GM18870 (cell line): ENCODE measurements around the gene PXDN.
"Not testable (repeated sequence)": the region's sequence is repeated elsewhere in the genome, so short reads cannot be mapped to it uniquely, and the experiment has no call there.

Source experiments
- ATAC-seq: cut with Tn5 transposase; IDR thresholded peaks from one replicate; pipeline ENCODE4 v1.9.1; 2021; ENCODE audit warnings: moderate library complexity; ENCODE audit not compliant: unreplicated experiment

The PXDN gene

DNA sequence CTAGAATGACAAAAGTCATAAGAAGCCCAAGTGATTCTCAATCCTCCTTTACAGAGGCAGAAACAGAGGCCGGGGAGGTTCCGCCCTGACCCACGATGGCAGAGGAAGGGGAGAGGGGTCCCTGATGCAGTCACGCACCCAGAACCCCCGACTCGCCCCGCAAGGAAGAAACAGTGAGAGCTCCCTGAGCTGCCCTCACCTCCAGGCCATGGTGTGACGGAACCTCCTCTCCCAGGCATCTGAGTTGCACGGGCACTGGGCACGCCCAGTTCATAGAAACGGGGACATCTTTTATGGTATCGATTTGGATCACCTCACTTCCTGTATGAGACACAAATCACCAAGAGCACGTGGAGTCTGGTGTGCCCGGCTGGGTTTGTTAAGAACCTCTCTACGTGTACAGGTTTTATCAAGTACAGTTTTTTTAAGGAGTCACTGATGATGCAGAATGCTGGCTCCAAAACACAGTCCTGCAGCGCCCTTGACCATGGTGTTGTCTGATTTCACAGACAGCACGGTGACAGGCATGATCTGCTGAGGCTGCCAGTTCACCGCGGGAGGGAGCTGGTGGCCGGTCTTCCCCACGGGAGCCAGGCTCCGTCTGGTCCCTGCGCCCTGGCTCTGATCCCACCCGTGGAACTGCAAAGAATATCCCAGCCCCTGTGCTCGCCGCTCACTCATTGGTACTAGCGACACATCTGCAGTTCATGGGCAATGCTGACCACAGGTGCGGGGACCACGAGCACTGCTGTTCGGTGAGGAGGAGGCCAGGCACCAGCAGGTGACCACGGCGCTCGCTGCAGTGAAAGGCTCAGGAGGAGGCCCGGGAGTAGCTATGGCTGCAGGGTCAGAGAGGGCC lies 35.6 kb downstream of the PXDN start:
- ATAC-seq: no peak

DNA sequence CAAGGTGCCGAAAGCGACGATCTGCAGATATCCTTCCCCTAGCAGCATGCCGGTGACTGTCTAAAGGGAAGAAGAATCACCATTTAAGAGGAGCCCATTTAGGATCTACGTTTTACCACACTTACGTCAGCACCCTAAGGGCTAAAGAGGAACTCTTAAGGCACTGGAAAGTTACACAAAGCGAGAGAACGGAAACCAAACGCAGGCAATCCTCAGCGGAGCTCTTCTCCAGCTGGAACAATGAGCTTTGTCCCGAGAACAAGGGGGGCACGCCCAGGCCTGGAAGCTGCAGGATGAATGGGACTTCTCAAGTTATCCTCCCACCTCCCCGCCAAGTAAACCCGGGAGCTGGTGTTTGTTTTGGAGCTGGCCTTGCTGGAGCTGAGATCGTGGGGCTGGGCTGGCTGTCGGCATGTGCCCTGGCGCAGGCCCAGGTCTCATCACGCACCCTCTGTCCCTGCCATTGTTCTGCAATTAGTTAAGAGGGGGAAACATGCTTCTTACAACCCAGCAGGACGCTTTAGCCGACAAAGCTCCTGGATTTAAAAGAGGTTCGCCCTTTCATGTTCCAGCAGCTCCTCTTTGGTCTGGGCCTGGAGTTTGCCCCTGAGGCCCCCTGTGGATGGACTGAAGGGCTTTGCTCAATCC lies 36.4 kb downstream of the PXDN start:
- ATAC-seq: no peak

DNA sequence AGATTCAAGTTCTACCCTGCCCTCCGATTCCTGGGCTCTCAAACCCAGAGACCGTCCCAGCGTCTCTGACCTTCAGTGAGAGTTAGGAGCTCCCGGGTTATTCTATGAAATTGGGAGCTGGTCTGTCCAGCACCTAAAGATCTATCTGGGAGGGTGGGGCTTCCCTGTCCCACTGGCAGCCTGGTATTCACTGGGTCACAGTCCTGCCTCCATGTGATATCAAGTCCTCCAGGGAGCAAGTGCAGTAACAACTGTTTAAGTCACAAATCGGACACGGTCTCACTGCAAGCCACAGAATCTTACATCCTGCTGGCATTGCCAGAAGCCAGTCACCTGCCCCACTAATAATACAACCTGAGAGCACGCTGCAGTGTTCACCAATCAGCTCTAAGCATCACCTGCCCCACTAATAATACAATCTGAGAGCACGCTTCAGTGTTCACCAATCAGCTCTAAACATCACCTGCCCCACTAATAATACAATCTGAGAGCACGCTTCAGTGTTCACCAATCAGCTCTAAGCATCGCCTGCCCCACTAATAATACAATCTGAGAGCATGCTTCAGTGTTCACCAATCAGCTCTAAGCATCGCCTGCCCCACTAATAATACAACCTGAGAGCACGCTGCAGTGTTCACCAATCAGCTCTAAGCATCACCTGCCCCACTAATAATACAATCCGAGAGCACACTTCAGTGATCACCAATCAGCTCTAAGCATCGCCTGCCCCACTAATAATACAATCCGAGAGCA lies 38.0 kb downstream of the PXDN start:
- not testable (repeated sequence) for ATAC-seq

DNA sequence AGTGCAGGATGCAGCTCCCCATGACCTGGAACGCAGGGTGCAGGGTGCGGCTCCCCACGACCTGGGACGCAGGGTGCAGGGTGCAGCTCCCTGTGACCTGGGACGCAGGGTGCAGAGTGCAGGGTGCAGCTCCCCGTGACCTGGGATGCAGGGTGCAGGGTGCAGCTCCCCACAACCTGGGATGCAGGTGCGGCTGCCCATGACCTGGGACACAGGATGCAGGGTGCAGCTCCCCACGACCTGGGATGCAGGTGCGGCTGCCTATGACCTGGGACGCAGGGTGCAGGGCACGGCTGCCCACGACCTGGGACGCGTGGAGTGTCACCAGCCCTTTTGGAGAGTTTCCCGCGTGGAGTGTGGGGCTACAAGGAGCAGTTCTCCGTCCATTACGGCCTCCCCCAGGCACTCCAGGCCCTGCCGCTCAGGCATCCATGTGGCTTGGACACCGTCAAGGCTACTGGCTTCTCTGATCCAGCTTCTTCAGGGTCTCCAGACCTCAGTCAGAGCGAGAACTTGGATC lies 38.7 kb downstream of the PXDN start:
- no peak for ATAC-seq

DNA sequence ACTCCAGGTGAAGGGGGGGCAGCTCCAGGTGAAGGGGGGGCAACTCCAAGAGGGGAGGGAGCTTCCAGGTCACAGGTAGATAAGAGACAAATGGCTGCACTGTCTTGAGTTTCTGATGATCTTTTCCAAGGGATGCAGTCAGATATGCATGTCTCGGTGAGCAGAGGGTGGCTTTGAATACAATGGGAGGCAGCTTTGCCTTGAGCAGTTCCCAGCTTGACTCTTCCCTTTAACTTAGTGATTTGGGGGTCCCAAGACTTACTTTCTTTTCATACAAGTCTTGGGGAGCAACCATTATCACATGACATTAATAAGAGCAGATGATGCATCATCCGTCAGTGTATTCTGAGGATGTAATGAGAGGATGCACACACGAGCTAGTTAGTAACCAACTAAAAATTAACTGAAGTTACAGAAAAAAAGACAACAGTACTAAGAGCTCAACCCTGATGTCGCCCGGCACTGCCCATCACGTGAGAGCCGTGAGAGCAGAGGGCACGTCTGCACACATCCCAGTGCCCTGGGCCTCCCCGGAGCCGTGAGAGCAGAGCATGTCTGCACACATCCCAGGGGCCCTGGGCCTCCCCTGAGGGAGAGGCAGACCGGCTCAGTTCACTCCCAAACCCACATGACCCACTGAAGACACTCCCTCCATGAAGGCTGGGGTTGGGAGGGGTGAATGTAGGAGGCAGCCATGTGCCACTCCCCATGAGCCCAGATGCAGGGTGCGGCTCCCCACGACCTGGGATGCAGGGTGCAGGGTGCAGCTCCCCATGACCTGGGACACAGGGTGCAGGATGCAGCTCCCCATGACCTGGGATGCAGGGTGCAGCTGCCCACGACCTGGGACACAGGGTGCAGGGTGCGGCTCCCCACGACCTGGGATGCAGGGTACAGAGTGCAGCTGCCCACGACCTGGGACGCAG lies 39.4 kb downstream of the PXDN start:
- no peak for ATAC-seq

DNA sequence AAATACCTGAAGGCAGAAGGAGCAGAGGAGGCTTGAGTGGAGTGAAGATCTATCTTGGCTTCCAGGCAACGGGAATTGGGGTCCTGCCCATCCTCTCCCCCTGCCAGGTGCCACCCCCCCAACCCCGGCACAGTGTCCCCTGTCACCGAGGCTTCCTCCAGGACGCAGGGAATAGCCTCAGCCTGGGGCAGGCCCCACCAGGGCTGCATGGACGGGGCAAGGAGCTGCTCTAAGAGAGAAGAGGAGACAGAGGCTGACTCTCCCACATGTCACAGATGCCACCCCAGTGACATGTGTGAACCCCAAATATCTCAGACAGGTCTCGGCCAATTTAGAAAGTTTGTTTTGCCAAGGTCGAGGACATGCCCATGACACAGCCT lies 42.1 kb downstream of the PXDN start:
- no peak for ATAC-seq

DNA sequence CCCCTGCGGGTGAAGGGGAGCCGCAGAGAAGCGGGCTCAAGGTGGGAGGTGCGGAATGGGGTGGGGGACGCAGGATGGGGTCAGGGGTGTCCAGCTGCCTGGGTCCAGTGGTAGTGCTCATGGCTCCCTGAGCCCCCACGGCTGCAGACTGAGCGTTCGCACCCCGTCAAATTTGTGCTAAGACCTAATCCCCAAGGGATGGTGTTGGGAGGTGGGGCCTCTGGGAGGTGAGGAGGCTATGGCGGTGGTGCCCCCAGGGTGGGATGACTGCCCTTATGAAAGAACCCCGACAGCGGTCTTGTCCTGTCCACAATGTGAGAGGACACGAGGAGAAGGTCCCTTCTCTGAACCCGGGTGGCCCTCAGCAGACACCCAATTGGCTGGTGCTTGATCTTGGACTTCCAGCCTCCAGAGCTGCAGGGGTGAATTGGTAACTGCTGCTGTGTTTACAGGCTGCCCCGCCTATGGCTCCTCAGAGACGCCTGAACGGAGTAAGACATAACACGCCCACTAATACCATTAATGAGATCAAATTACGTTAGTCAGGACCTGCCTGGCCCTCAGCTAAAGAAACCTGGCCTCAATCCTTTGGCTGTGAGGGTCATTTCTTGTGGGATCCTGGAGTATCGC lies 42.6 kb downstream of the PXDN start:
- ATAC-seq: no peak

DNA sequence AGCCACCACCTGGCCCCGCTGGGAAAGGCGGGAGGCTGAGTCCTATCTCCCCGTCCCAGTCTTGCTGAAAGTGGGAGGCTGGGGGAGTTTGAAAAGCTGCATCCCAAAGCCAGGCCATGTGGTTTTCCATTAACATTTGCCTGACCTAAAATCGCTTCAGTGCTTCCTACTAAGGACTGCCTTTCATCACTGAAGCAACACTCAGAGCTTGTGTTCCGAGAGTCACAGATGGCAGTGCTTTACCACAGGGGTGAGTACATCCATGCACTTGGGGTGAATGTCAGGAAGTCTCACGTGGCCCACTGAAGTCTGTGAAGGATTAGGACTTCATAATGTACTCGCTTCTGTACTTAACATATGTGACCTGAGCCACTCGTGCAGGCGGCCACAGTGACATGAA lies 43.3 kb downstream of the PXDN start:
- no peak for ATAC-seq

DNA sequence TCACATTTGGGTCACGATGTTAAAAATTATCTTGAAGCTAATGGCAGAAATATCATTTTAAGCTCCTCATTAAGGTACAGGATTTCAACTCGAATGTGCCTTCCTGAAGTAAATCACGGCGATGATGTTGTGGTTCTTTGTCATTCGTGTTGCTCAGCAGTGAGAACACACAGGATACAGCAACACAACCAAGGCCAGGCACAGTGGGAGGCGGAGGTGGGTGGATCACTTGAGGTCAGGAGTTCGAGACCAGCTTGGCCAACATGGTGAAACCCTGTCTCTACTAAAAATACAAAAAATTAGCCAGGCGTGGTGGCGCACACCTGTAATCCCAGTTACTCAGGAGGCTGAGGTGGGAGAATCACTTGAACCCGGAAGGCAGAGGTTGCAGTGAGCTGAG lies 43.9 kb downstream of the PXDN start:
- not testable (repeated sequence) for ATAC-seq

DNA sequence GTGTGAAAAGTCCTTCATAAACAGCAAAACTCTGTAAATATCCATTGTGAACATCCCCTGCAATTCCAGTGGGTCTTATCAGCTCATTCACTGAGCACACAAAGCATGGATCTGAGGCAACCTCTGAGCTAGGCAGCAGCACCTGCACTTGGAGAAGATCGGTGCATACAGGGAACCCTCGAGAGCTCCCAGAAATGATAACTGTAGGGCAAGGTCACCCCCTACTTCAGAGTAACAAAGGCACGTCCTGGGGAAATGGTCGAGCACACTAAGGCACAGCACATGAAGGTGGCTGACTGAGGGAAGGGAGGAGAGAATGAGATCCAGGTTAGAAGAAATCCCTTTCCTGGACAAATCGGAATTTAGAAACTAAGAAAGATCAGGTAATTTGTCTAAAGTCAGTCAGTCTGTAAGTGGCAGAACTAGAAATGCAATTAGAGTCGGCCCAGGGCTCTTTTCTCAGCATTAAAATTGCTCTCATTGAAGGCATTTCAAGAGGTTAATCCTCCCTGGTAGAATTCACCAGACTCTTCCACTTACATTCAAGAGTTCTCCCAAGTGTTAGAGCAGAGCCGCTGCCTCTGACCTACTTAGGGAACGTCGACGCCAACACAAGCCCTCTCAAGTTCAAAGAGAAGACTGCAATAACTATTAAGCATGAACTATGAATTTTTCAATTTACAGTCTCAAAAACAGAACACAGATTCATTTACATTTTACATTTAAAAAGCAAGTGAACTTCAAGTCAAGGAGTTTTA lies 45.9 kb downstream of the PXDN start:
- no peak for ATAC-seq

DNA sequence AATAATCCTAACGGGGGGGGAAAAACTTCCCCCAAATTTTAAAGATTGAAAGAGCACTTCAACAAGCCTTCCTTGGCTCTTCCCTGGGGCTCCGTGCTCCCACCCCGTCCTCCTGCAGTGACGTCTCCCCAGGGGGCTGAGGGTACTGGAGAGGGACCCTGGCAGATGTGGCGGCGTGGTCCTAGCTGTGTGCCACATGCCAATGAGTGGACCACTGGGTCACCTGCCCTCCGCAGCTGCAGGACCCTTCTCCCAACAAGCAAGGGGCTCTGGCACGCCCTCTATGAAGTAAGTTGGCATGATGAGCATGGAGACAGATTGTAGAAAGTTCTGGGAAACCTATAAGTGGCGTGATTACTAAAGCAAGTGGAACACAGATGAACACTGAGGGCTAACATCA lies 46.7 kb downstream of the PXDN start:
- ATAC-seq: no peak

DNA sequence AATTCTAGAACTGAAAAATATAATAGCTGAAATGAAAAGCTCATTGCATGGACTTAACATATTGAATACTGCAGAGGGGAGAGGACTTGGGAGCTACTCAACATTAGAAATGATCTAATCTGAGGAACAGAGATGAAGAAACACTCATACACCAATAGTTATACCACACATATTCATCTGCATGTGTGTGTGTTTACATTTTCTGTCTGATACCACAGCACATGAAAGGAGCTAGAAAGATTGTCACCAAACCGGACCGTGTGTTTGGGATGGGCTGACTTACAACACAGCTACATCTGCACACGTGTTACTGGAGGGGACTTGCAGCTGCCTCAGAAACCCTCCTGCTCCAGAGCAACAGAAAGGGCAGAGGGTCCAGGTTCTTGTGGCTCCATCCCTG lies 47.8 kb downstream of the PXDN start:
- ATAC-seq: no peak

DNA sequence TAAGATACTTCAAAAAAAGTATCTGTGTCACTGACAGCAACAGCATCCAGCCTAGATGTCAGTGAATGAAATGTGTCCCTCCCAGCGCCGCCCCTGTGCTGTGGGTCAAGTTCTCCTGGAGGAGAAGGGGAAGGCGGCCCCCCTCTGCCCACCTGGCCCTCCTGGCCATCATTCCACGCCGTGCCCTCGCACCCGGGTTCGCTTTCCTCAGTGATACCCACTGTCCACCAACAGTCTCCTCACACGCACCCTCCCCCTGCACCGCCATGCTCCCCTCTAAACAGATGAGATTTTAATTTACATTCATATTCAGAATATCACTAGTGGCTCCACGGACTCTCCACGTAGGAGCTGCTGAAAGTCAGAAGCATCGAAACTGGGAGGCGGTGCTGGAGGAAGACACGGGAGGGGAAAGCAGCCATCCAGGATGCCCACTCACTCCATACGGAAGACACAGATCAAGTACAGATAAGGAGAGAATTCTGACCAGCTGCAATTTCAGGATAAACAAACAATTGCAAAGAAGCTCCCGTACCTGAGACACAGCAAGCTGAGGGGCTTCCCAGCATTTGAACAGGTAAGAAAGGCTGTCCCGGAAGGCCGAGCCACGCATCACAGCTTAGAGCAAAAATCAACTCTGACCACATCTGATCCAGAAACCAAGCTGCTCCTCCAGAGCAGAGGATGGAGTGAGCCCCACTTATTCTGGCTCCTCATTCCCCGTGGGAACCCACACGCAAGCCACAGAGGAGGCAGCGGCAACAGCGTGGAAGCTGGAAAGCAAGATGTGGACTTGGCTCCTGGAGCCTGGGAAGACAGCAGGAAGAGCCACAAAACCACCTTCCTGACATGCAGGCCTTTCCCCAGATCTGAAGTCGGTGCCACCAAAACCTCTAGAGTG lies 49.7 kb downstream of the PXDN start:
- no peak for ATAC-seq

DNA sequence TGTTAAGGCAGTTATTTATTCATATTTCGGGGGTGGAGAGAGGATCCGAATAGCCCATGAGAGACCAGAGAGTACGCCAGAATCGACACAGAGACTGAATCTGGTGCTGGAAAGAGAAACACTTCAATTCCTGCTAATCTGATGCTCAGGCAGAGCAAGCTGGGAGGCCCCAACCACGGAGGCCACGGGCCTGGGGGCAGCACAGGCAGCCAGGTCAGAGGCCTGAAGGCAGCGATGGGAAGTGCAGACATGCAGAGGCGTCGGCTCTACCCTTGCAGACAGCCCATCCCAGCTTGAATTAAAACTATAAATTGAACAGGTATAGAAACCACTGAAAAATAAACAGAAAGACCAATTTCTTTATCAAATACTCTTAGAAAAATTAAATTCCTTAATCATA lies 50.6 kb downstream of the PXDN start:
- ATAC-seq: no peak

DNA sequence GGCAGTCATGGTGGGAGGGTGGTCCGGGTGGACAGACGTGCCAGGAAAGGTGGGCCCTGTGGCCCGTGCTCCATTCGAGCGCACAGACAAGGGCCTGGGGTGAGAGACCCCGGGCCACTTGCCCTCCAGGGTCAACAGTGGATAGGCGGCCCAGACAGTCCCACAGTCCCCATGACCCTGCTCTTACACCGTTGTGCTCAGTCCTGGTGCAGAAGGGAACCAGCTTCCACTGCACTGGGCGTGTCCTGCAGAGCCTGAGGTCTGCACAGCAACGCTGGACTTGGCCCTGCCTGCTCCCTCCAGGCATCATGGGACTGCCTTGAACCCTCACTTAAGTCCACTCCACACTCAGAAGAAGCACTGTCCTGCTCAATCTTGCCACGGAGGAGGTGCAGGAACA lies 52.0 kb downstream of the PXDN start:
- no peak for ATAC-seq

DNA sequence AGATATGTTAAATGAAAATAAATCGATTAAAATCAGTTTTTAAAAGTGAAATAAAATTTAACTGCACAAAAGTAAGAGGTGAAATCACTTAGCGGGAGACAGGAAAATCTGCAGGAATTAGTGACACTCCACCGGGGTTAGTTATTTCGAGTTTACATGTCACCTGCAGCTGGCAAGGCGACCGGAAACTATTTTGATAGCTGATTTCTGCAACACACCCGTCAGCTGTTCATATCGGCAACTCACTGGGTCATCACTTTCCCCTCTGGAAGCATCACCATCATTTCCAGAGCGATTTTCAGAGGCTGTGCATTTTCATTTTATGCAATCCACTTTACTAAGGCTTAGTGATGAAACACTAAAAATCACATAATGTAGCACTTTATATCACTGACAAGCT lies 52.9 kb downstream of the PXDN start:
- ATAC-seq: no peak

DNA sequence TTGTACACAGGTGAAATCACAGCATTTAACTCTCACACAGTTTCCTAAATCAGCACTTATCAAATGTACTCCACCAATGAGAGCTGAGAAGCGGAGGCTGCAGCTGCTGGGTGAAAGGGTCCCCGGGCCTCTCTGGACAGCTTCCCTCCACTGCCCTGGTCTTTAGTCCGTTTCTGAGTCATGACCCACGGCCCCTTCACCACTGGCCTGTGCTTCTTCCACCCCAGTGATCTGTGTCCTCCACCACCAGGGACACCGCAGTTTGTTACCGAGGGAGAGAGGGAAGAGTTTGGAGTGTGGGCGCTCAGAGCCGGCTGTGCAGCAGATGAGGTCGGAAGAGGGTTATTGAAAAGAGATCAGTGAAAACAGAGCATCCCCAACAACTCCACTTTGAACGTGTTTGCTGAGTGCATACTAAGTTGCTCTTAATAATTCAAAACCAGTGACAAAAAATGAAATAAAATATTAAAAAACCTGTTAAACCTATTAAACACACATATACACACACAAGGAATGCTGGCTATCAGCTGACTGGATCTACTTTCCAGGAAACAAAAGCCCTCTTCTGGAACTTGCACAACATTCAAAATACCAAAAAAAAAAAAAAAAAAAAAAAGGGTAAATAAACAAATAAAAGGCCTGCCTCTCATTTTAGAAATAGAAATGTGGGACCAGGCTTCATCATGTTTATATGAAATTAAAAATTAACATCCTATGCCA lies 54.1 kb downstream of the PXDN start:
- ATAC-seq: no peak

DNA sequence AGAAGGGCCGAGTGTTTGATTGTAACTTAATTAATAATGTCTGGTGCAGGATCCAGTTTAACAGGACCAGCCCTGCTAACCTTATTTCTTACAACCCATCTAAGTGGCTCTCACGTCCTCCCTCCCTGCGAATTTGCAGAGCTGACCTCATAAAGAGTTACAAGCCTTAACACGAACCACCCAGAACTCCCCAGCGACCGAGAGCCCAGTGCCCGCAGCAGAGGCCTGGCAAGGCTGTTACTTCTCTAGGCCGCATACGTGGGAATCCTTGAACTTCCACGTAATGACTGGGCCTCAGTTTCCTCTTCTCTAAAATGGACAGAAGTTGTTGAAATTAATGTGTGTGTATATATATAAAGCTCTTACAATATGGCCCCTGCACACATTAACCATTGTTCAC lies 55.5 kb downstream of the PXDN start:
- no peak for ATAC-seq
